Measurements from ENCODE around the gene NHSL2.
A peak's percentile ranks its signal among the peaks of the same experiment; 100 is the strongest.

The NHSL2 gene

GRCh38 chrX:71991164-71991563 lies 80.5 kb downstream of the NHSL2 start:
- no peak for DNase-seq (ENCODE audit: low spot score)

- no peak for DNase-seq (ENCODE audit: low spot score)
Measured at GRCh38 chrX:71992711-71993110, 82.1 kb downstream of the NHSL2 start.

GRCh38 chrX:71993371-71993770 lies 82.7 kb downstream of the NHSL2 start:
- DNase-seq (ENCODE audit: low spot score): no peak

GRCh38 chrX:71994601-71995000 lies 84.0 kb downstream of the NHSL2 start:
- no peak for DNase-seq (ENCODE audit: low spot score)

GRCh38 chrX:71995122-71995521 lies 84.5 kb downstream of the NHSL2 start:
- no peak for DNase-seq (ENCODE audit: low spot score)

- no peak for DNase-seq (ENCODE audit: low spot score)
Measured at GRCh38 chrX:71996136-71996535, 85.5 kb downstream of the NHSL2 start.

GRCh38 chrX:71996826-71997225 lies 86.2 kb downstream of the NHSL2 start:
- DNase-seq (ENCODE audit: low spot score): no peak

GRCh38 chrX:71997320-71997719 lies 86.7 kb downstream of the NHSL2 start:
- no peak for DNase-seq (ENCODE audit: low spot score)

GRCh38 chrX:71998836-71999509 lies 88.3 kb downstream of the NHSL2 start:
- DNase-seq (ENCODE audit: low spot score): no peak

GRCh38 chrX:71999535-71999934 lies 88.9 kb downstream of the NHSL2 start:
- no peak for DNase-seq (ENCODE audit: low spot score)

GRCh38 chrX:72001471-72001870 lies 90.8 kb downstream of the NHSL2 start:
- no peak for DNase-seq (ENCODE audit: low spot score)

- no peak for DNase-seq (ENCODE audit: low spot score)
Measured at GRCh38 chrX:72001906-72002305, 91.3 kb downstream of the NHSL2 start.

GRCh38 chrX:72002875-72003274 lies 92.2 kb downstream of the NHSL2 start:
- DNase-seq (ENCODE audit: low spot score): no peak

GRCh38 chrX:72003811-72004750 lies 93.4 kb downstream of the NHSL2 start:
- peak; percentile 57 for DNase-seq (ENCODE audit: low spot score)

GRCh38 chrX:72005046-72005445 lies 94.4 kb downstream of the NHSL2 start:
- DNase-seq (ENCODE audit: low spot score): no peak

GRCh38 chrX:72006461-72006860 lies 95.8 kb downstream of the NHSL2 start:
- DNase-seq (ENCODE audit: low spot score): no peak

- no peak for DNase-seq (ENCODE audit: low spot score)
Measured at GRCh38 chrX:72009731-72010130, 99.1 kb downstream of the NHSL2 start.

GRCh38 chrX:72011734-72012133 lies 101.1 kb downstream of the NHSL2 start:
- DNase-seq (ENCODE audit: low spot score): no peak

- no peak for DNase-seq (ENCODE audit: low spot score)
Measured at GRCh38 chrX:72015383-72015782, 104.7 kb downstream of the NHSL2 start.

GRCh38 chrX:72016881-72017783 lies 106.5 kb downstream of the NHSL2 start:
- DNase-seq (ENCODE audit: low spot score): peak; percentile 30

- DNase-seq (ENCODE audit: low spot score): peak; percentile 82
Measured at GRCh38 chrX:72018277-72019112, 107.8 kb downstream of the NHSL2 start.
